GM18499 (cell line): ENCODE results near the gene KLHDC8A.
"Not testable (repeated sequence)": the region's sequence is repeated elsewhere in the genome, so short reads cannot be mapped to it uniquely, and the experiment has no call there.

Experiments
- ATAC-seq: cut with Tn5 transposase; IDR thresholded peaks from one replicate; pipeline ENCODE4 v1.9.1; 2021; ENCODE audit warnings: moderate number of reproducible peaks; ENCODE audit not compliant: insufficient read depth, unreplicated experiment

Gene KLHDC8A

GRCh38 chr1:205301842-205302588 is 54.7 kb downstream of the KLHDC8A start:
- ATAC-seq, result no peak

DNA sequence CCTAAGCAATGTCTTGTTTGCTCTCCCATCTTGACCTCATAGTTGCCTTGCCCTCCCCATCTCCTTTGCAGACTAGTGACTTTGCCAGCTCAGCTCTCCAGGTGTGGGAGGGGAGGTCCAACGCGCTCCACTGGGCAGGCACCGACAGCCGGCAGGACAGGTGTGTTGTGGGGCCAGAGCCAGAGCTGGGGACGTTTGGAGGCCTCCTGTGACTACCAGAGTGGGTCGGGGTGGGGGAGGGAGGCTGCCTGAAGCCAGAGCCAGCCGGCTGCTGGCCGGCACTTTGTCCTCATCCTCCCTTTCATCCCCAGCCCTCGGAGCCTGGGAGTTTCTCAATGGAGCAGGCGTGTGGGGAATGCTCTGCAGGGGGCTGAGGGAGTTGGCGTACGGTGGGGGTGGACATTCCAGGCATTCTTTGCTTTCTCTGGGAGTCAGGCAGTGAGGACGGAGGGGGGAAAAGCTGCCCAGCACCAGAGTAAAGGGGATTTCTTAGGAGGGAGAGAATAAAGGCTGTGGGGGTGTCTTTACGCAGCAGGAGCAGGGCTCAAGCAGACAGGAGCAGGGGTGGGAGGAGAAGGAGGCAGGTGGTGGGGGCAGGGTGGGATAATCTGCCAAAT is 55.4 kb downstream of the KLHDC8A start:
- ATAC-seq, result no peak

- no peak for ATAC-seq
These were observed 56.6 kb downstream of the KLHDC8A start for GRCh38 chr1:205300149-205300548.

- ATAC-seq, result no peak
These were observed 58.3 kb downstream of the KLHDC8A start for GRCh38 chr1:205298191-205298994.

- not testable (repeated sequence) for ATAC-seq
These were observed 59.1 kb downstream of the KLHDC8A start for GRCh38 chr1:205297546-205298177.

DNA sequence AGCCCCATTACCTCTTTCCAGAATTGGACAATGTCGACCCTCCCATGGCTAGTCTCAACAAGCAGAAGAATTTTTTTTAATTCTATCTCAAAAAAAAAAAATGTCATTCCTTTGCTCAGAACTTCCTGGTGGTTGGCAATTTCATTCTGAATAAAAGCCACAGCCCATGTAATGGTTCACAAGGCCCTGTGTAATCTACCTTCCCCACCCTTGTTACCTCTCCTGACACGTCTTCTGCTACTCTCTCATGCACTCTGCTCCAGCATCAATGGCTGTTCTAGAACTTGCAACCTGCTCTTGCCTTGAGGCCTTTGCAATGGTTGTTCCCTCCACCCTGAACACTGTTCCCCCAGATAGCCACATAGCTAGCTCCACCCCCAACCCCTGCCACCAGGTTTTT is 60.6 kb downstream of the KLHDC8A start:
- no peak for ATAC-seq

- ATAC-seq, result no peak
These were observed 61.8 kb downstream of the KLHDC8A start for GRCh38 chr1:205294934-205295333.

GRCh38 chr1:205294175-205294917 is 62.4 kb downstream of the KLHDC8A start:
- no peak for ATAC-seq

GRCh38 chr1:205293350-205294074 is 63.2 kb downstream of the KLHDC8A start:
- ATAC-seq, result no peak

DNA sequence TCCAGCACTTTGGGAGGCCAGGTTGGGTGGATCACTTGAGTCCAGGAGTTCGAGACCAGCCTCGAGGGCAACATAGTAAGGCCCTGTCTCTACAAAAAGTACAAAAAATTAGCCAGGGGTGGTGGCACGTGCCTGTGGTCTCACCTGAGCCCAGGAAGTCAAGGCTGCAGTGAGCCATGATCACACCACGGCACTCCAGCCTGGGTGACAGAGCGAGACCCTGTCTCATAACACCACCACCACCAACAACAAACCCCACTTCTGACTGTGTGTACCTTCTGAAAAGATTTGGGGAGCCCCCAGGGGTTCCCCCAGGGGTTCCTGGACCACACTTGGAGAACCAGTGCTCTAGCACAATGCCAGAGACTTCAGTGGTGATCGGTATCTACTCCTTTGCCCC is 65.1 kb downstream of the KLHDC8A start:
- no peak for ATAC-seq

DNA sequence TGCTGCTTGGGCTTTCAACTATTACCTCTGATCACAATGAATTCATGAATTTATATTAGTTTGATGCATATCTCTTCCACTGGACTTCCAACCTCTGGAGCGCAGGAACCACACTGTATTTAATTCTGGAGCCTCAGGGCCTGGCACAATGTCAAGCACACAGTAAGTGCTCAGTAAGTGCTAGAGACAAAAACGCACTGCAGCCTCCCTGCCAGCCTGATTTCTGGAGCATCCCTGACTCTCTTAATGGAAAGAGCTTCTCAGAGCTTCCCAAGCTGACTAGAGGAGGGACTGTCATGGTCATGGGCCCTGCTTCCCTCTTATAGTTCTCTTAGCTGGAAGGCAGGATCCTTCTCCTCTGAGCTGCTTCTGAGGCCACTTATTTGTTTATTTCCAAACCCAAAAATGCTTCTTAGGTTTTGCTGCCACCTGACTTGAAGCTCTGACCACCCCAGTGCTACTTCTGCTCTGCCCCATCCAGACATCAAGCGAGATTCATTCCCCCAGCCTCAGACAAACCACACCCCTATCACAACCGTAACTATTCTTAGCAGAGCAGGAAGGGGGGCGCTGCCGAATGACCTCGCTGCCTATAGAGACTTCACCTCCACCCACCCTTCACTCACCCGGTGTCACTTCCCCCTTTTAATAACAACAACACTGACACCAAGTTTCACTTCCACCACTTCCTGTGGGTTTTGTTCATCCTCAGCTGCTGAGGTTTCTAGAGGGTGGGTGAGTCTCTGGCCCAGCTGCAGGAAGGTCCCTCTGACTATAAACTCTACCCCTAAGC is 68.8 kb downstream of the KLHDC8A start:
- ATAC-seq, result peak; percentile 58

DNA sequence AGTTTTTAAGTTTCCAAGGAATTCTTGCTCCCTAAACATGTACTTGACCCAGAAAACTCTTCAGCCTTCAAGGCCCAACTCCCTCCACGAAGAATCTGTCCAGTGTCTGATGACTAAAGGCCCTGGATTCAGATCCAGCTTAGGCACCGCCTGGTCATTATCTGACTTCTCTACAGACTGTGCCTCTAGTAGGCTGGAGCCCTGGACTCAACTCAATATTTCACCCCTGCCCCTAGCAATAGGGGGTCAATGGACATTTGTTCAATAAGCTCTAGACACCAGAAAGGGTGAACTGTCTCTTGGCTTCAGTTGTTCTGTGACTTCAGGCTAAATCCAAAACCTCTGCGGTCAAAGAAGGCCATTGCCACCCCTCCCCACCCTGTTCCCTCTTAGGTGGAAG is 69.6 kb downstream of the KLHDC8A start:
- no peak for ATAC-seq

GRCh38 chr1:205286335-205286950 is 70.3 kb downstream of the KLHDC8A start:
- ATAC-seq, result no peak
